ENCODE measurements around the gene PEAK1.

Gene PEAK1

DNA sequence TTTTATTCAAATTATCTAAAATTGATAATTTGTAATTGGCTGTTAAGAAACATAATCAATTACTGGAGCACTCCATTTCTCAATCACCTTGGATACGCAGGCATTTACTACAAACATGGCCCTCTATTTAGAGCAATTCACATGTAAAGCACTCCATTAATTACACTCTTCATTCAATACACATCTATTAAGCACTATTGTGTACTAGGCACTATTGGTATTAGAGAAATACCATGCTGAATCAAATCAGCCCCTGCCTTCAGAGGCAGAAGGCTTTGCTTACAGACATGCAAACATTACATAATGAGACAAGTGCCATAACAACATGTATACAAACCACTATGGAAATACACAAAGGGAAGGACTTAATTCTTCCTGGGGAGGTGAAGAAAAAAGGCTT, 69.1 kb downstream of the PEAK1 start:
- no peak overlapping the region for H3K27ac ChIP-seq (ENCODE audit: low read depth, low read length)
- no peaks in the 10 kb centered on the region for H3K79me1 ChIP-seq (ENCODE audit: low read length)
- no peak overlapping the region for H2BK12ac ChIP-seq (ENCODE audit: low read length)
- H4K12ac ChIP-seq (ENCODE audit: low read depth, low read length), result no peak overlapping the region
- H2AFZ ChIP-seq (ENCODE audit: insufficient read depth, low read length, poor library complexity), result no peak overlapping the region
- no peak for DNase-seq
- H3K79me2 ChIP-seq (ENCODE audit: control insufficient read depth, insufficient read depth, low read length, poor library complexity), result no peaks in the 10 kb centered on the region
- no peaks in the 10 kb centered on the region for H3K27me3 ChIP-seq (ENCODE audit: insufficient read depth, low read length)
- no peaks in the 10 kb centered on the region for H3K36me3 ChIP-seq (ENCODE audit: control insufficient read depth in 1 of 2, insufficient read depth in 2 of 2, low read length in 2 of 2)
- no peaks in the 10 kb centered on the region for H3K9me3 ChIP-seq (ENCODE audit: insufficient read depth, low read depth, low read length)
- no peak overlapping the region for H3K9ac ChIP-seq (ENCODE audit: low read length)
- H4K8ac ChIP-seq (ENCODE audit: low read depth, low read length), result no peak overlapping the region
- H3K4ac ChIP-seq (ENCODE audit: low read depth, low read length), result no peak overlapping the region
- no peak overlapping the region for H2BK5ac ChIP-seq (ENCODE audit: low read depth, low read length, poor library complexity)
- no peak overlapping the region for H3K4me3 ChIP-seq (ENCODE audit: low read depth, low read length)
- H3K4me1 ChIP-seq (ENCODE audit: control insufficient read depth in 1 of 2, insufficient read depth in 2 of 2, low read length in 2 of 2), result peaks cover 0 to 2% of the 10 kb centered on the region in 2 experiments
- no CpG with 5 or more reads among the region's 1 CpG for WGBS (ENCODE audit: extremely low coverage, insufficient coverage, insufficient read length)
- H3K23ac ChIP-seq (ENCODE audit: low read length), result no peak overlapping the region
- H2BK120ac ChIP-seq (ENCODE audit: insufficient read depth, low read length, poor library complexity), result no peak overlapping the region
- no peak overlapping the region for H3K14ac ChIP-seq (ENCODE audit: low read length)
- no peak overlapping the region for H2AK5ac ChIP-seq (ENCODE audit: low read length)
- no peak overlapping the region for H3K4me2 ChIP-seq (ENCODE audit: low read length)
- no peak overlapping the region for H3K18ac ChIP-seq (ENCODE audit: low read length)
- H4K91ac ChIP-seq (ENCODE audit: low read depth, low read length), result no peak overlapping the region

DNA sequence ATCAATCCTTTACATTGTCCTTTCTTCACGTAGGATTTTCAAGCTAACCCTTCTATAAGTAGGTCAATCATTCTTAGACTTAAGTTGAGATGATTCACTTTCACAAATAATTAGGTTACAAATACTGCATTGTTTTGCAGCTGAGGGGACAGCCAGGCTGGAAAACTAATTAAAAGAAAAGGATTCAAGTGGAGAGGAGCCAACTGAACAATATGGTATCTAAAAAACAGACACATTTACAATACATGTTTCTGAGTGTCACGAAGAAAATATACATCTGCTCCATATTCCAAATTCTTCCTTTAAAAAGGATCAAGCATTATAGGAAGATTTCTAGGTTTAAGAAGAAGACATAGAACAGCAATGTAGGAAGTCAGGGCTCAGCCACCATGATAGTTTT, 70.2 kb downstream of the PEAK1 start:
- Histone ChIP-seq H4K91ac (ENCODE audit: low read depth, low read length) (no peak overlapping the region), H3K14ac (ENCODE audit: low read length) (no peak overlapping the region), H4K12ac (ENCODE audit: low read depth, low read length) (no peak overlapping the region), H2BK120ac (ENCODE audit: insufficient read depth, low read length, poor library complexity) (no peak overlapping the region), H2BK12ac (ENCODE audit: low read length) (no peak overlapping the region), H3K9ac (ENCODE audit: low read length) (no peak overlapping the region), H2AK5ac (ENCODE audit: low read length) (no peak overlapping the region), H3K4ac (ENCODE audit: low read depth, low read length) (no peak overlapping the region), H3K79me2 (ENCODE audit: control insufficient read depth, insufficient read depth, low read length, poor library complexity) (no peaks in the 10 kb centered on the region), H3K18ac (ENCODE audit: low read length) (no peak overlapping the region), H2BK5ac (ENCODE audit: low read depth, low read length, poor library complexity) (no peak overlapping the region), H2AFZ (ENCODE audit: insufficient read depth, low read length, poor library complexity) (no peak overlapping the region), H3K27ac (ENCODE audit: low read depth, low read length) (no peak overlapping the region), H3K79me1 (ENCODE audit: low read length) (no peaks in the 10 kb centered on the region), H3K4me1 (ENCODE audit: control insufficient read depth in 1 of 2, insufficient read depth in 2 of 2, low read length in 2 of 2) (peaks cover 0 to 2% of the 10 kb centered on the region in 2 experiments), H3K23ac (ENCODE audit: low read length) (no peak overlapping the region), H3K27me3 (ENCODE audit: insufficient read depth, low read length) (no peaks in the 10 kb centered on the region), H3K4me3 (ENCODE audit: low read depth, low read length) (no peak overlapping the region), H3K36me3 (ENCODE audit: control insufficient read depth in 1 of 2, insufficient read depth in 2 of 2, low read length in 2 of 2) (no peaks in the 10 kb centered on the region), H4K8ac (ENCODE audit: low read depth, low read length) (no peak overlapping the region), H3K4me2 (ENCODE audit: low read length) (no peak overlapping the region), H3K9me3 (ENCODE audit: insufficient read depth, low read depth, low read length) (no peaks in the 10 kb centered on the region)
- no peak for DNase-seq
- no CpG with 5 or more reads among the region's 2 CpGs for WGBS (ENCODE audit: extremely low coverage, insufficient coverage, insufficient read length)

DNA sequence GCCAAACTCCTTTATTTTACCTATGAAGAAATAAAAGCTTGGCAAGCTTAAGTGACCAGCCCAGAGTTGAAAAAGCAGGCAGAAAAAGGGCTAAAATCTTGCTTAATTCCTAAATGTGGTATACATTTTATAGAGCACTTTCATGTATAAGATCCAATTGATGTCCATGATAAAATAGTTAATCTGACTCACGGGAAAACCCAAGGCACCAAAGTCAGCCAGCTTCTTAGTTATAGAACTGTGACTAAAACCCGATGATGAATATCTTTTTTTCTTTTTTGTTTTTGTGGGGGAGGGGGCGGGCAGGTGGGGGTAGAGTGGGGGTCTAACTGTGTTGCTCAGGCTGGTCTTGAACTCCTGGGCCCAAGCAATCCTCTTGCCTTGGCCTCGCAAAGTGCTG, 71.4 kb downstream of the PEAK1 start:
- no CpG with 5 or more reads among the region's 4 CpGs for WGBS (ENCODE audit: extremely low coverage, insufficient coverage, insufficient read length)
- DNase-seq, result no peak
- Histone ChIP-seq H3K9ac (ENCODE audit: low read length) (no peak overlapping the region), H3K36me3 (ENCODE audit: control insufficient read depth in 1 of 2, insufficient read depth in 2 of 2, low read length in 2 of 2) (no peaks in the 10 kb centered on the region), H4K12ac (ENCODE audit: low read depth, low read length) (no peak overlapping the region), H3K27me3 (ENCODE audit: insufficient read depth, low read length) (no peaks in the 10 kb centered on the region), H2BK120ac (ENCODE audit: insufficient read depth, low read length, poor library complexity) (no peak overlapping the region), H3K9me3 (ENCODE audit: insufficient read depth, low read depth, low read length) (no peaks in the 10 kb centered on the region), H3K4me1 (ENCODE audit: control insufficient read depth in 1 of 2, insufficient read depth in 2 of 2, low read length in 2 of 2) (peaks cover 0 to 2% of the 10 kb centered on the region in 2 experiments), H3K4ac (ENCODE audit: low read depth, low read length) (no peak overlapping the region), H2AFZ (ENCODE audit: insufficient read depth, low read length, poor library complexity) (no peak overlapping the region), H2BK12ac (ENCODE audit: low read length) (no peak overlapping the region), H2AK5ac (ENCODE audit: low read length) (no peak overlapping the region), H3K27ac (ENCODE audit: low read depth, low read length) (no peak overlapping the region), H3K79me2 (ENCODE audit: control insufficient read depth, insufficient read depth, low read length, poor library complexity) (no peaks in the 10 kb centered on the region), H3K4me3 (ENCODE audit: low read depth, low read length) (no peak overlapping the region), H3K18ac (ENCODE audit: low read length) (no peak overlapping the region), H4K91ac (ENCODE audit: low read depth, low read length) (no peak overlapping the region), H4K8ac (ENCODE audit: low read depth, low read length) (no peak overlapping the region), H3K79me1 (ENCODE audit: low read length) (no peaks in the 10 kb centered on the region), H3K4me2 (ENCODE audit: low read length) (no peak overlapping the region), H3K23ac (ENCODE audit: low read length) (no peak overlapping the region), H2BK5ac (ENCODE audit: low read depth, low read length, poor library complexity) (no peak overlapping the region), H3K14ac (ENCODE audit: low read length) (no peak overlapping the region)

DNA sequence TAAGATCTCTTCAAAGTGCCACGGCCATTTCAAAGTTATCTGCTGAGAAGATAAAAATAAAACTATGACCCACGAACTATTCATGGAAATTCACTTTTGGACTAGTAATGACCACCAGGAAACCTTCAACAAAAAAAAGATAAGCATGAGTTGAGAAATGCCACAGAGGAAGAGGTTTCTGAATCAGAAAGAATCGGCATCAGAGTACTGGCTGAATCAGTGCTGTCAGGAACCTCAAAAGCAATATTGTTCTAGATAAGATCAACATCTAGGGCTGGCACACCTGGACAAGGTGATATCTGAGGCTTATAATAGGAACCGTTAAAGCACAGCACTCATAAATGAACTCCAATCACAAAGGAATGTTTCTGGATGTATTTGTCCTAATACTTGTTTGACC, 72.7 kb downstream of the PEAK1 start:
- no peaks in the 10 kb centered on the region for H3K79me2 ChIP-seq (ENCODE audit: control insufficient read depth, insufficient read depth, low read length, poor library complexity)
- no peak overlapping the region for H3K23ac ChIP-seq (ENCODE audit: low read length)
- no peak overlapping the region for H3K18ac ChIP-seq (ENCODE audit: low read length)
- H3K4me2 ChIP-seq (ENCODE audit: low read length), result no peak overlapping the region
- no peak overlapping the region for H3K4ac ChIP-seq (ENCODE audit: low read depth, low read length)
- H4K8ac ChIP-seq (ENCODE audit: low read depth, low read length), result no peak overlapping the region
- H3K9me3 ChIP-seq (ENCODE audit: insufficient read depth, low read depth, low read length), result no peaks in the 10 kb centered on the region
- H3K4me1 ChIP-seq (ENCODE audit: control insufficient read depth in 1 of 2, insufficient read depth in 2 of 2, low read length in 2 of 2), result no peaks in the 10 kb centered on the region
- no peaks in the 10 kb centered on the region for H3K27me3 ChIP-seq (ENCODE audit: insufficient read depth, low read length)
- H3K4me3 ChIP-seq (ENCODE audit: low read depth, low read length), result no peak overlapping the region
- DNase-seq, result peak in 1 of 2 donors; percentile 10
- no peak overlapping the region for H3K27ac ChIP-seq (ENCODE audit: low read depth, low read length)
- no peak overlapping the region for H2BK12ac ChIP-seq (ENCODE audit: low read length)
- H2AK5ac ChIP-seq (ENCODE audit: low read length), result no peak overlapping the region
- no peaks in the 10 kb centered on the region for H3K36me3 ChIP-seq (ENCODE audit: control insufficient read depth in 1 of 2, insufficient read depth in 2 of 2, low read length in 2 of 2)
- H3K79me1 ChIP-seq (ENCODE audit: low read length), result no peaks in the 10 kb centered on the region
- H3K14ac ChIP-seq (ENCODE audit: low read length), result no peak overlapping the region
- H2AFZ ChIP-seq (ENCODE audit: insufficient read depth, low read length, poor library complexity), result no peak overlapping the region
- no peak overlapping the region for H2BK120ac ChIP-seq (ENCODE audit: insufficient read depth, low read length, poor library complexity)
- WGBS (ENCODE audit: extremely low coverage, insufficient coverage, insufficient read length), result no CpG with 5 or more reads among the region's 4 CpGs
- no peak overlapping the region for H2BK5ac ChIP-seq (ENCODE audit: low read depth, low read length, poor library complexity)
- no peak overlapping the region for H4K12ac ChIP-seq (ENCODE audit: low read depth, low read length)
- no peak overlapping the region for H3K9ac ChIP-seq (ENCODE audit: low read length)
- no peak overlapping the region for H4K91ac ChIP-seq (ENCODE audit: low read depth, low read length)

Data from trophoblast cell (in vitro differentiated cells and primary cell).